Measurements from ENCODE around the gene SLC30A10.
"Not testable (repeated sequence)": the region's sequence is repeated elsewhere in the genome, so short reads cannot be mapped to it uniquely, and the experiment has no call there.

Gene SLC30A10

DNA sequence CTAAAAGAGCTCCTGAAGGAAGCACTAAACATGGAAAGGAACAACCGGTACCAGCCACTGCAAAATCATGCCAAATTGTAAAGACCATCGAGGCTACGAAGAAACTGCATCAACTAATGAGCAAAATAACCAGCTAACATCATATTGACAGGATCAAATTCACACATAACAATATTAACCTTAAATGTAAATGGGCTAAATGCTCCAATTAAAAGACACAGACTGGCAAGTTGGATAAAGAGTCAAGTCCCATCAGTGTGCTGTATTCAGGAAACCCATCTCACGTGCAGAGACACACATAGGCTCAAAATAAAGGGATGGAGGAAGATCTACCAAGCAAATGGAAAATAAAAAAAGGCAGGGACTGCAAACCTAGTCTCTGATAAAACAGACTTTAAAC lies 39.7 kb downstream of the SLC30A10 start:
- not testable (repeated sequence) for DNase-seq

DNA sequence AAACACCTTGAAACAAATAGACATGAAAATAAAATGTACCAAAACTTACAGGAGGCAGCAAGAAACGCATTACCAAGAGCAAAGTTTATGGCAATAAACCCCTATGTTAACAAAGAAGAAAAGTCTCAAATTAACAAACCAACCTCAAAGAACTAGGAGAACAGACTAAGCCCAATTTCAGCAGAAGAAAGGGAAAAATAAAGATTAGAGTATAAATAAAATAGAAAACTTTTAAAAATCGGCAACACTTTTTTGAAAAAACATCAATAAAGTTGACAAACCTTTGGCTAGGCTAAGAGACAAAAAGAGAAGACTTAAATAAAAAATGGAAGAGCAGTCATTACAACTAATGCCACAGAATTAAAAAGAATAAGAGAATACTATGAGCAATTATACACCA lies 42.7 kb downstream of the SLC30A10 start:
- no peak for DNase-seq

DNA sequence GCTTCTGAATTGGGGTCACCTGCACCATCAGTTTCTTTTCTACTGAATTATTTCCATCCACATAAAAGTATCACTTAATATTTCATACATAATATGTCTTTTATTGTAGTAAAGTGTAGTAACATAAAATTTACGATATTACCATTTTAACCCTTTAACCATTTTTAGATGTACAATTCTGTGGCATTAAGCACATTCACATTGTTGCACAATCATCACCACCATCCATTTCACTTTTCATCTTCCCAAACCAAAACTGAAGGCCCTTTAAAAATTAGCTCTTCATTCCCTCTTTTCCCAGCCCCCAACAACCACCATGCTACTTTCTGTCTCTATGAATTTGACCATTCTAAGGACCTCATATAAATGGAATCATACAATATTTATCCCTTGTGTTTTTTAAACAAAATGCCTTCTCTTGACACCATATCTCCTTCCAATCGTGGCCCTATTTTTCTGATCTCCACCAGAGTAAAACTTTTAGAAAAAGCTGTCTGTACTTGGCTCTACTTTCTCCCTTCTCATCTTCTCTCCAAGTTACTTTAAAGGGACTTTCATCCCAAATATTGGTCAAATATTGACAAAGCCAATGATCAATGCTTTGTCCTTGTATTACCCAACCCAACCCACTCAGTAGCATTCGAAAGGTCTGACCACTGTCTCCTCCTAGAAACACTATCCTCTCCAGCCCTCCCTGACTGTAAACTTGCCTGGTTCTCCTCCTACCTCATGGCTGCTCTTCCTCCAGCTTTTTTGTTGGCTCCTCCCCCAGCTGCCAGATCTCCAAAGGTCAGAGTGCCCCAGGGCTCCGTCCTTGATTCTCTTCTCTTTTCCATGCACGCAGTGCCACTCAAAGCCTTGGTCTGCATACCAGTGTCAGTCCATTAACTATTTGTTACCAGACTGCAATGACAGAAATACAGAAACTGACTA lies 44.7 kb downstream of the SLC30A10 start:
- no peak for DNase-seq

DNA sequence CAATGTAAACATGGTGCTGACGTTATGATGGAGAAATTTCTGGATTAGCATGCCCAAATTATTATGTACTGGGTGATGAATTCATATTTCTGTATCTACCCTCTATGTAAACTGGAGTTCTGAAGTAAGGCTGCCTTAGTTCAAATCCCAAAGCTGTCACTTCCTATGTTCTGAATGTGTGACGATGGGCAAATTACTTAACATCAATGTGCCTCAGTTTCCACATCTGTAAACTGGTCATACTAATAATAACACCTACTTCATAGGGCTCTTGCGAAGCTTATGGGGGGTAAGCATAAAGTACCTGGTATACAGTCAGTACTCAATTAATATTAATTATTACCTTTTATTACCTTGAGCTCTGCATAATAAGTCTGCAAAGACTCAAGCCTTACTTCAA lies 45.6 kb downstream of the SLC30A10 start:
- DNase-seq: no peak

DNA sequence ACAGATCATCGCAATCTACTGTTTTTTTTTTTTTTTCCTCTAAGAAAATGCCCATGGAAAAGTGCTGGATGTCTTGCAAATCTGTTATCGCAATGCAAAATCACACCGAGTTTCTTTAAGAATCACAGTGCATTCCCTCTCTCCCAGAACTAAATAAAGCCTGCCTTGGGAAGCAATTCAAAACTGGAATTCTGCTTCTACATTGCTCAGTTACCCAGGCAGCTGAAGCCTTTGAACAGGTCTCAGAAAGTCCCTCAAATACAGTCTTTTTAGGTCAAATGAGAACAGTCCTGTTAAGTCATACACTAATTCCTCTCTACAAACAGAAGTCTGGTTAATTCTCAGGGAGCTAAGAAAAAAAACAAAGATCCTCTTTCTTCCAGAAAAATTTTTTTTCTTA lies 46.3 kb downstream of the SLC30A10 start:
- no peak for DNase-seq

DNA sequence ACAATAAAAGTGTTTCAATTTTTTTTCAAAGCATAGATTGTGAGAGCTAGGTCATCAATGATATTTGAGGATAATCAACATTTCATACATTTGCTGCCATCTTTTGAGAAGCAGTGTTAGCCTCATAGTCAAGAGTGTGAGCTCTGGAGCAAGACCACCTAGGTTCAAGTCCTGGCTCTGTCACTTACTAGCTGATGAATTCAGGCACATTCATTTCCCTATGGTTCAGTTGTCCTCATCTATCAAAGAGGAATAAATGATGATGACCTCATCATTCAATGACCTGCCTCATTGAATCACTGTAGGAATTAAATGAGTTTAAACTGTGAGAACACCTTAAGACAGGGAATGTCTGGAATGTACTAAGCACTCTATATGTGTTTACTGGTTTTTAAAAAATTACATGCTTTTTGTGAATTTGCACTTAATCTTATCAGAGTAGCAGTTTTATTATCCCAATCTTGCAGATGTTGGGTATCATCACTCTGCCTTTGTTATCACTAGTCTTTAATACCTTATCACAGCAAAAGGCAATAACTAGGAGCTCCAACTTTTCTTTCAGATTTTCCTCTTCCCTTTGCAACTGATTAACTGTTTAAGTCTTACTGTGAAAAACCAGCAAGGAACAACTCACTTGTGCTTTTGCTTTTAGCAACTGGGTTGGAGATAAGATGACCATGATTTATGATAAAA lies 47.4 kb downstream of the SLC30A10 start:
- no peak for DNase-seq

DNA sequence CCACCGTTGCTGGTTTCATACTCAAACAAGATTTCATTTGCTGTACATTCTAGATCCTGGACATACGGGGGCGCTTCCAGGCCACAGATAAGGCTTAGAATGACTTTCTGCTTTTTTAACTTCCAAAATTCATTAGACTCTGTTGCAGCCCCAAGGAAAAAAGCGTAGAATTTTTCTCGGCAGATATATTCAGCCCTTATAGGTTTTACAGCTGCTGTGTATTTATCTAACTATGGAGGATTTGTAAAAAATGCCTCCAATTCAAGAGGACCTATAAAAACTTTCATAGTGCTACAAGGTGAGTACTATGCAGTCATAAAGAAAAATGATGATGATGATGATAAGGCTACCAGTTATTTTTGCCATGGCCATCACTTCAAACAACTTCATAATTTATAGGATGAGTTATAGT lies 51.6 kb downstream of the SLC30A10 start:
- DNase-seq: no peak

DNA sequence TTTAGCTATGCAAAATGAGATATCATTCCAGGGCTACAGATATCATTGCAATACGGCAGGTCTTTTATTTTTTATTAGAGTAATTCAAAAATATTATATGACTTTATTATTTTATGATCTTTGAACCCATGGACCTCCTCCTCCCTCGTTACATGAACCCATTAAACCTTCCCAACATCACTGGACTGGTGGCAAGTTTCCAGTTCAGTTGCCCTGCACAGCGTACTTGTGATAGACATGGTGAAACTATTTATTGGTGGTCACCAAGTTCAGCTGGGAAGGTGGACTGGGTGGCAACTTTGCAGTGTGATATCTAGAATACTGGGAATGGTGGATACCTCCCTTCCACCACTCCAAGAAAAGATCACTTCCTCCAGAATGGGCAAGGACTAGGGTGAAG lies 52.5 kb downstream of the SLC30A10 start:
- DNase-seq: no peak

DNA sequence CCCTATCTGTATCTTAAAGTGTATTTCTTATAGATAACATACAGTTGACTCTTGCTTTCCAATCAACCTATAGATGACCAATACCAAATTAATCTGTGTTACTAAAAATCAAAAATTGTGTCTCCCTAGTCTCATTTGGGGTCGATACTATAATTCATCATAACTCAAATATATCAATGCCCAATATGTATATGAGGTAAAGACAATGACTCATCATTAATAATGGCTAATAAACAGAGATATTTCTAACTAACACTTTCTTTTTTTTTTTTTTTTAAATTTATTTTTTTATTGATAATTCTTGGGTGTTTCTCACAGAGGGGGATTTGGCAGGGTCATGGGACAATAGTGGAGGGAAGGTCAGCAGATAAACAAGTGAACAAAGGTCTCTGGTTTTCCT lies 55.8 kb downstream of the SLC30A10 start:
- DNase-seq: not testable (repeated sequence)

DNA sequence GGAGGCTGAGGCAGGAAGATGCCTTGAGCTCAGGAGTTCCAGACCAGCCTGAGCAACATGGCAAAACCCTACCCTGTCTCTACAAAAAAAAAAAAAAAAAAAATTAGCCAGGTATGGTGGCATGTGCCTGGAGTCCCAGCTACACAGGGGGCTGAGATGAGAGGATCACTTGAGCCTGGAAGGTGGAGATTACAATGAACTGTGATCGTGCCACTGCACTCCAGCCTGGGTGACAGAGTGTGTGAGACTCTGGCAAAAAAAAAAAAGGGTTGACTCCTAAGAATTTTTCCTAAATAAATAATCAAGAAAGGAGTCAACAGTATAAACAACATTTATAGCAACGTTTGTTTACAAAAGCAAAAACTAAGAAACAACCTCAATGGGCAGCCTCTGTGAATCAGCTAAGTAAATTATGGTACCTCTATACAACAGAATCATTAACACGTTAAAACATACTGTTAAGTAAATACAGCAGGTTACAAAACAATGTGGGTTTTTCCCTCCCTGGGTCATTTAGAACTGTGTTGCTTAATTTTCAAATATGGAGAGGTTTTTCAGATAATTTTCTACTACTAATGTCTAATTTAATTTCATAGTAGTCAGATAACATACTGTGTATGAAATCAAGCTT lies 56.8 kb downstream of the SLC30A10 start:
- no peak for DNase-seq

DNA sequence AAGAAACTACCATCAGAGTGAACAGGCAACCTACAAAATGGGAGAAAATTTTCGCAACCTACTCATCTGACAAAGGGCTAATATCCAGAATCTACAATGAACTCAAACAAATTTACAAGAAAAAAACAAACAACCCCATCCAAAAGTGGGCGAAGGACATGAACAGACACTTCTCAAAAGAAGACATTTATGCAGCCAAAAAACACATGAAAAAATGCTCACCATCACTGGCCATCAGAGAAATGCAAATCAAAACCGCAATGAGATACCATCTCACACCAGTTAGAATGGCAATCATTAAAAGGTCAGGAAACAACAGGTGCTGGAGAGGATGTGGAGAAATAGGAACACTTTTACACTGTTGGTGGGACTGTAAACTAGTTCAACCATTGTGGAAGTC lies 59.7 kb downstream of the SLC30A10 start:
- DNase-seq: not testable (repeated sequence)

Data from activated CD4-positive, CD25-positive, alpha-beta regulatory T cell treated with anti-CD3 and anti-CD28 coated beads, Interleukin-2, amount 50 U/mL, for 72 hours (primary cell).